IPS-NIHi7 (cell line): ENCODE results near the gene EFNA1.
A peak's percentile ranks its signal among the peaks of the same experiment; 100 is the strongest.
"Not testable (repeated sequence)": the region's sequence is repeated elsewhere in the genome, so short reads cannot be mapped to it uniquely, and the experiment has no call there.

Experiments used
- DNase-seq: peaks from one replicate; pipeline ENCODE4 v3.0.0; 2012; ENCODE audit warnings: mixed read lengths; ENCODE audit errors: extremely low spot score

Gene EFNA1

GRCh38 chr1:155145491-155145890 lies 17.8 kb downstream of the EFNA1 start:
- no peak for DNase-seq

- not testable (repeated sequence) for DNase-seq
These were observed 28.4 kb downstream of the EFNA1 start for GRCh38 chr1:155155996-155156643.

GRCh38 chr1:155158991-155159390 lies 31.3 kb downstream of the EFNA1 start:
- peak; percentile 7 for DNase-seq

GRCh38 chr1:155160128-155160527 lies 32.5 kb downstream of the EFNA1 start:
- DNase-seq: no peak

GRCh38 chr1:155162631-155163030 lies 35.0 kb downstream of the EFNA1 start:
- DNase-seq: not testable (repeated sequence)

- DNase-seq: not testable (repeated sequence)
These were observed 36.1 kb downstream of the EFNA1 start for GRCh38 chr1:155163785-155164184.

- DNase-seq: not testable (repeated sequence)
These were observed 36.9 kb downstream of the EFNA1 start for GRCh38 chr1:155164625-155165024.

- DNase-seq: peak; percentile 39
These were observed 38.4 kb downstream of the EFNA1 start for GRCh38 chr1:155166051-155166470.

GRCh38 chr1:155166471-155167165 lies 38.9 kb downstream of the EFNA1 start:
- peak; percentile 37 for DNase-seq

- peak; percentile 90 for DNase-seq
These were observed 39.8 kb downstream of the EFNA1 start for GRCh38 chr1:155167166-155168104.

- DNase-seq: not testable (repeated sequence)
These were observed 40.4 kb downstream of the EFNA1 start for GRCh38 chr1:155168105-155168445.

GRCh38 chr1:155168456-155169210 lies 41.0 kb downstream of the EFNA1 start:
- DNase-seq: peak; percentile 2

GRCh38 chr1:155169541-155169940 lies 41.9 kb downstream of the EFNA1 start:
- peak; percentile 1 for DNase-seq

GRCh38 chr1:155170101-155170785 lies 42.6 kb downstream of the EFNA1 start:
- no peak for DNase-seq

- no peak for DNase-seq
These were observed 43.1 kb downstream of the EFNA1 start for GRCh38 chr1:155170806-155171205.

- no peak for DNase-seq
These were observed 44.4 kb downstream of the EFNA1 start for GRCh38 chr1:155171836-155172731.

- peak; percentile 98 for DNase-seq
These were observed 45.2 kb downstream of the EFNA1 start, which contains the start of gene KRTCAP2 for GRCh38 chr1:155172732-155173477. Gene KRTCAP2 (minus strand): TSS chr1:155173304. CDS start chr1:155173224, 80 bp downstream.

GRCh38 chr1:155173478-155174323 lies 46.0 kb downstream of the EFNA1 start, which contains the start of gene TRIM46:
Gene TRIM46 (plus strand): TSS chr1:155173849. CDS start chr1:155173967, 118 bp downstream.
- peak; percentile 72 for DNase-seq
